GM19351 (cell line): ENCODE data around the gene SORT1.
"Not testable (repeated sequence)": the region's sequence is repeated elsewhere in the genome, so short reads cannot be mapped to it uniquely, and the experiment has no call there.

Source experiments
- ATAC-seq: cut with Tn5 transposase; IDR thresholded peaks from one replicate; pipeline ENCODE4 v1.9.1; 2021; ENCODE audit warnings: mild to moderate bottlenecking, moderate library complexity; ENCODE audit not compliant: unreplicated experiment

SORT1 gene

DNA sequence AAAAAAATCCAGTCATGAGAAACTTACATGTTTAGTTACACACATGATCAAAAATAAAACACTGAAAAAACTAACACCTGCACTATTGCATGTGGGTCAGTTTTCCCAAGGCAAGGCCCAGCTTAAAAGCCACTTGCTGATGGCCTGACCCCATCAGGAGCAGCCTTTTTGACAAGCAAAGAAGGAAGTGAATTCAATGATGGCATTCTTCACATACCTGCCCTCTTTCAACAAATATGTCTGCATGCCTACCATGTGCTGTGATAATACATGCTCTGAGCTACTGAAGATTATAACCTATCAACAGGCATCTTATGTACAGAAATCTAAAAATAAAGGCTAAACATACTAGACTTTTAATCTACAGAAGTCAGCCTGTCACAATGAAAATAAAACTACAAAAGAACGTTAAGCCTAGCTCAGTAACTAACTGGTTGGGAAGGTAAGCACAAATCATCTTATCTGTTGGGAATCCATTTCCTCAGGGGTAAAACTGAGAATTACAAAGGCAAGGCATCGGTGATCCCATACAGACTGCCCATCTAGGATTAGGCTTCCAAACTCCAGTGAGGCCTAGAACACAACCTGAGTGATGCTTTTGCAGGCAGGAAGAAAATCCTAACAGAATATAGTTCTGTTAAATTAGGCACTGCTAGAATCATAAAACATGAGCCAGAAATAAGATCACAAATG lies 14.5 kb downstream of the SORT1 start:
- ATAC-seq = no peak

- ATAC-seq = no peak
Measured at GRCh38 chr1:109381573-109381972, 16.1 kb downstream of the SORT1 start.

- no peak for ATAC-seq
Measured at GRCh38 chr1:109379907-109380306, 17.8 kb downstream of the SORT1 start.

- no peak for ATAC-seq
Measured at GRCh38 chr1:109379422-109379821, 18.3 kb downstream of the SORT1 start.

GRCh38 chr1:109377698-109378097 lies 20.0 kb downstream of the SORT1 start:
- no peak for ATAC-seq

DNA sequence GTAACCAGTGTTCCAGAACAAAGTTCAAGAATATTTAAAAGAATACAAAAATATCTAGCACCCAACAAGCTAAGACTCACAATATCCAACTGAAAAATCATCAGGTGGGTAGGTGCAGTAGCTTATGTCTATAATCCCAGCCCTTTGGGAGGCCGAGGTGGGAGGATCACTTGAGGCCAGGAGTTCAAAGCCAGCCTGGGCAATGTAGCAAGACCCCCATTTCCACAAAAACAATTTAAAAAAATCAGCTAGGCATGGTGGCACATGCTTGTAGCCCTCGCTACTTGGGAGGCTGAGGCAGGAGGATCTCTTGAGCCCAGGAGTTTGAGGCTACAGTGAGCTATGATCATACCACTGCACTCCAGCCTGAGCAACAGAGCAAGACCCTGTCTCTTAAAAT lies 24.0 kb downstream of the SORT1 start:
- not testable (repeated sequence) for ATAC-seq

GRCh38 chr1:109373126-109373525 lies 24.6 kb downstream of the SORT1 start:
- no peak for ATAC-seq

- no peak for ATAC-seq
Measured at GRCh38 chr1:109372281-109372680, 25.4 kb downstream of the SORT1 start.

DNA sequence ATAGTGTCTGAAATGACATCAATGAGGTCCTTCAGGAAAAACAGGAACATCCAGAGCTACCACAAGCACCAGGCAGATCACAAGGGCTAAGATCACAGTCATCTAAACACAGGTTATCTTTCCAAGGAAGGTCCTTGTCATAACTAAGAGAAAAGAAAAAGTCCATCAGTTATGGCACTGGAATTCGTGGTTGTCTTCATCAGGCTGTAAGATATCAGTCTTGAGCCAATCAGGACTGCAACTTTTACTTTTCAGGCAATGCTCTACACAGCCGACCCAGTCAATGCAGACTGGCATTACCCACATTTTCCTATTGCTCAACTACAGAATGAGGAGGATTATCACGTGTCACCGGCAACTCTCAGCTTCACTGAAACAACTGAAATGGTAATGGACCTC lies 26.4 kb downstream of the SORT1 start:
- no peak for ATAC-seq

DNA sequence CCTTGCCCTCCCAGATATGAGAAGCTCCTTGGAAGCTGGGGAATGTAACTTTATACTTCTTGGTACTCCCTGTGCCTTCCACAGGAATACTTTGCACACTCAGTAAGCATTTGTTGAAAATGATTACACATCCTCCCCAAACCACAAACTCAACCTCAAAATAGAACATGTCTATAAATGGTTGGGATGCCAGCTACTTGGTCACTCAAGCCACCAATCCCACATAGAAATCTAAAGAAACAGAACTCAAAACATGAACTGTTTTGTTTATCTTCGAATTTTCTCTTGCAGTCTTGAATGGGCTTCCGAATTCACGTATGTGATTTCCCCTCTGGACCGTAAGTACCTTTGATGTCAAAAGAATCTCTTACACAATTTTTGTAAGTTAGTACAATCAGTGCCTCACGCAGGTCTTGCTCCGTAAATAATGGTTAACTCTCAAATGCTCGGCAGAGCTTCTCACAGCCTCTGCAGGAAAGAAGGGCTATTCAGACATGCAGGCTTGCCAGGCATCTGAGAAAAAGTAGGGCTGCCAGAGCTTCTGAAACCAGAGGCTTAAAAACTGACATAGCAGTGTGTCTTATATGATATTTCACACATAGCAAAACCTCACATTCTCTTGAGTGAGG lies 26.9 kb downstream of the SORT1 start:
- ATAC-seq = no peak

DNA sequence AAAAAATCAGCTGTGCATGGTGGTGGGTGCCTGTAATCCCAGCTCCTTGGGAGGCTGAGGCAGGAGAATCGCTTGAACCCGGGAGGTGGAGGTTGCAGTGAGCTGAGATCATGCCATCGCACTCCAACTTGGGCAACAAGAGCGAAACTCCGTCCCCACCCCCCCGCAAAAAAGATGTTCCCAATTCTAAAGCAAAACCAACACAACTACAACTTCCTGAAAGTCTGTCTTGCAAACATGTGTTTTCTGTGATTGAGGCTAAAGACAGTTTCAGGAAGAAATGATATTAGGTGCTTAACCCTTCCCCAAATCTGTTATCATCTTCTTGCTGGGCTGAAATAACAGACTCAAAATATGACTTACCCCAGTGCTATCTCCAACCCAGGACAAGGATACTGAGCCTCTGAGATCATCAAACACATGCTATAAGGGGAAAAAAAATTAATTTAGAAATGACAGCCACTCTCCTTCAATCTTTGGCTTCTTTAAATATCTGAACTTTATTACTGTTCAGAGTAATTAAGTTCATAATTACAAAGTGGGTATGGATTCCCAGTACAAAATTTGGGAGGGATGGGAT lies 28.5 kb downstream of the SORT1 start:
- no peak for ATAC-seq

GRCh38 chr1:109368464-109368863 lies 29.3 kb downstream of the SORT1 start:
- no peak for ATAC-seq

DNA sequence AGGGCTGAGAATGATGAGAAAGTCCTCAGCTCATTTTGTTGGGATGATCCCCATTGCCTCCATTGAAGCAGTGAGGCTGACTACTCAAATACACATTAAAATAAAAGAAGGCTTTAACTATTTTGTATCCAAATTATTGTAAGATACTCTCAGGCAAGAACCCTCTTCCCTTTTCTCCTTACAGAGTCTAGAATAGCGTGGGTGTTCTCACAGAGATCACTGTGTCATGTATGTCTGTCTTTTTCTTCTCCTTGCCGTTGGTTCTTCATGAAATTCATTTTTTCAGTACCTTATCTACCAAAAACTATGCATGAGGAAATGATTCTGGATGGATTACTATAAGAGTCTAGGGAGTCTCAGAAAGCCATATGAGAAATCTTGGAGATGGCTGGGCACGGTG lies 30.1 kb downstream of the SORT1 start:
- no peak for ATAC-seq

DNA sequence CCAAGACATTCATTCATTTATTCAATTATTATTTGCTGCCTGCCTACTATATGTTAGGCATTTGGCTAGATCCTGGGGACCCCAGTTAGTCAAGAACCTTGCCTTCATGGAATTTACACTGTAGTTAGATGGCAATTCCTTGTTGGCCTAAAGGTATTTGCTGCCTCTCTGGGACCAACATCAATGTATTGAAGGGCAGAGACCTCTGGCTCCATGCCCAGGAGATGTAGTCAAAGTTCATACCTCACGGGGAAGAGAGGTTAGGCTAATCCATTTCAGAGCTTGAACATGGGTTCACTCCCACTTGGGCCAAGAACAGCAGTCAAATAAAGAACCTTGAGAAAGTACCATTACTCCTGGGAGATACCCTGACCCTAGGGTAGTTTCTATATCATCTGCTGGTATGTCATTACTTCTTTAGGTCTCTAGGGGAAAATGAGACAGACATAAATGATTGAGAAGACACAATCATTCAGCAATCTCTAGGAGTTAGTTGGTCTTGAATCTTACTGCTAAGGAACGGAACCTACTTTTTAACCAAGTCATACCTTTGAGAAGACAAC lies 32.0 kb downstream of the SORT1 start:
- no peak for ATAC-seq

DNA sequence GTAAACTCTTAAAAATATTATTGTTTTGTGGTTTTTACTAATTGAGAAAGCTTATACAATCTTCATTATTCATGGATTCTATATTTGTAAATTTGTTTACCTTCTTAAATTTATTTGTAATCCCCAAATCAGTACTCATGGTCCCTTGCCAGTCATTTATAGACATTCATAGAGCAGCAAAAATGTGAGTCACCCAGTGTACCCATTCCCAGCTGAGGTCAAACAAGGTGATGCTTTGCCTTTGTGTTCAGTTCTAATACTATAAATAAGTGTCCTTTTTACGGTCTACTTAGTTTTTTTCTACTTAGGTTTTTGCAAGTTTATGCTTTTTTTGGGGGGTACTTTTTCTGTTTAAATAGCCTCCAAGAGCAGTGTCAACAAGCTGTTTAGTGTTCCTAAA lies 36.1 kb downstream of the SORT1 start:
- no peak for ATAC-seq

- ATAC-seq = no peak
Measured at GRCh38 chr1:109361069-109361468, 36.6 kb downstream of the SORT1 start.

DNA sequence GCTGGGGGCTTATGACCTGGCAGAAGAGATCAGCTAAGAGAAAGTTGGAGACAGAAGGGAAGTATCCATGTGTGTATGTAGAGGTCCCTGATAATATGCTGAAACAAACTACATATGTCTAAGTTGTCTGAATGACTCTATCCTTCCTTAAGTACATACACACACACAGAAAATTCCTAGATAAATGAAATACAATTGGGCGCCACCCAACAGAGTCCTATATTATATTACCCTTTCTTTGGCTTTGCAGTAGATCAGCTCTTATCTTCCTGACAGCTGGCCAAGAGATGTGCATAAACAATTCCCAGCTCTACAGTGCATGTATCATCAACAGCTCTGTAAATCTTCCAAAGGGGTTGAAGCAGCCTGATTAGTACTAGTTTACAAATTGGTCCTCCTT lies 40.1 kb downstream of the SORT1 start:
- no peak for ATAC-seq

DNA sequence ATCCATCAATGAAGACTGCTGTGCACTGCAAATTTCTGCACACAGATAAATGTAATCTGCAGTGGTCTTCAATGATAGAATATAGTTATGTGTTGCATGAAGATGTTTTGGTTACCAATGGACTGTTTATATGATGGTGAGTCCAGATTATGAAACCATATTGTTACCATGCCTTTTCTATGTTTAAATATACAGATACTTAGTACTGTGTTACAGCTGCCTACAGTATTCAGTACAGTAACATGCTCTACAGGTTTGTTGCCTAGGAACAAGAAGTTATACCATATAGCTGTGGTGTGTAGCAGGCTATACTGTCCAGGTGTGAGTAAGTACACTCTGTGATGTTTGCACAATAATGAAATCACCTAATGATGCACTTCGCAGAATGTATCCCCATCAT lies 40.8 kb downstream of the SORT1 start:
- no peak for ATAC-seq

- no peak for ATAC-seq
Measured at GRCh38 chr1:109356505-109356904, 41.2 kb downstream of the SORT1 start.

DNA sequence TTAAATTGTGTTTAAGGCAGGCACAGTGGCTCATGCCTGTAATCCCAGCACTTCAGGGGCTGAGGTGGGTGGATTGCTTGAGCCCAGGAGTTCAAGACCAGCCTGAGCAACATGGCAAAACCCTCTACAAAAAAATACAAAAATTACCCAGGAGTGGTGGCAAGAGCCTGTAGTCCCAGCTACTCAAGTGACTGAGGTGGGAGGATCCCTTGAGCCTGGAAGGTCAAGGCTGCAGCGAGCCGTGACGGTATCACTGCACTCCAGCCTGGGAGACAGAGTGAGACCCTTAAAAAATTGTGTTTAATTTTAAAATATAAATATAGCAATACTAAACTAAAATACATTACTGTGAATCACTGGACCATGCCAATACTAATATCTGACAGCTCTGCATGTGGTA lies 42.8 kb downstream of the SORT1 start:
- ATAC-seq = no peak

GRCh38 chr1:109351457-109351856 lies 46.3 kb downstream of the SORT1 start:
- no peak for ATAC-seq

DNA sequence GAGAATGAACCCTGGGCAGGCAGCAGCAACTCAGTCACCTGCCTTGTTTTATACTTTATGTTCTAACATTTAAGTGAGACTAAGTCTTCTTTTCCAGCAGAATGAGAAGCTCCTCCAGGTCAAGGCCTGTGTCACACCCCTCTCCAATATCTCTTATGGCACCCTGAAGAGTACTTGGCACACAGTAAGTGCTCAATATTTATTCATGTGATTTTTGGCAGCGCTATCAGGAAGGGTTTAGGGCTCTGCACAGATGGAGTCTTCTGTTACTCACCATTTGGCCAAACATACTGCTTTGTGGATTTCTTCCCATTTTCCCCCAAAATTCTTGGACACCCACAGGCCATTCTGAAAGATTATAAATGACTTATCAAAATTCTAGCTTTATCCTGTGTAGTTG lies 47.1 kb downstream of the SORT1 start:
- ATAC-seq = no peak
